G401.6 (cell line): ENCODE data around the gene SETD1B.

ENCODE experiments used
- FAIRE-seq: peaks from 2 replicates; lab custom pipeline; 2012; peaks lifted over from hg19 to GRCh38; lab: Jason Lieb, UNC

SETD1B gene

DNA sequence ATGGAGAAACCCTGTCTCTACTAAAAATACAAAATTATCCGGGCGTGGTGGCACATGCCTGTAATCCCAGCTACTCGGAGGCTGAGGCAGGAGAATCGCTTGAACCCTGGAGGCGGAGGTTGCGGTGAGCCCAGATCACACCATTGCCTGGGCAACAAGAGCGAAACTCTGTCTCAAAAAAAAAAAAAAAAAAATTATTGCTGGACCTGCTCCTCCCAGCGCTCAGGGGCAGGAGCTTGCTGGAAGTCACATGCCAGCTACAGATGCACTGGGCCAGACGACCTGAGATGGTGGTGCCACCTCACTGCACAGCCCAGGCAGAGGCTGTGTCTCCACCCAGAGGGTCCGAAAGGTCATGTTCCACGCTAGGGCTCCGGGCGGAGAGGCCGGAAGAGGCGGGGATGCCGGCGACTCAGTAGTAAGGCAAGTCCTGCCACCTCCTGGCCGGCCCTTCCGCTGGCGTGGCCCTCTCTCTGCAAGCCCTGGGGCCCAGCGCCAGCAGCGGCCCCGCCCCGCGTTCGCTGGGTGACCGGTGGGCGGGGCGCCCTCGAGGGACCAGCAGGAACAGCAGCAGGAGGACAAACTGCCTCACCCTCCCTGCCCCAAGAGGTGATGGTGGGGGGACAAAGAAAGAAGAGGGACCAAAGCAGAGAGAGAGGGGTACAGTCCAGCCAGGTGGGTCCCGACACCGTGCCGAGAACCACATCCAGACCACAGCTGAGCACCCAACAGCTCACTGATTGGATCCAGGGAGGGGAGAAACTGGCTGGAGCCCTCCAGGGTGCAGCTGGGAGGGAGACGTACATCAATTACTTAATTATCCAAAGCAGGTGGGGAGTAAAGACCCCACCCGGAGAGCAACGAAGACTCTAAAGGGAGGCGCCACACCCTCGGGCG lies 6.7 kb upstream of the SETD1B start:
- FAIRE-seq = peak; percentile 80

- no peak for FAIRE-seq
Observed at GRCh38 chr12:121797937-121798786, 5.6 kb upstream of the SETD1B start.

GRCh38 chr12:121798787-121799155 lies 5.0 kb upstream of the SETD1B start:
- no peak for FAIRE-seq

GRCh38 chr12:121799156-121799841 lies 4.5 kb upstream of the SETD1B start:
- peak; percentile 68 for FAIRE-seq

GRCh38 chr12:121799842-121800693 lies 3.7 kb upstream of the SETD1B start:
- FAIRE-seq = no peak

- no peak for FAIRE-seq
Observed at GRCh38 chr12:121800694-121801594, 2.9 kb upstream of the SETD1B start.

GRCh38 chr12:121801595-121802484 lies 2.0 kb upstream of the SETD1B start:
- no peak for FAIRE-seq

DNA sequence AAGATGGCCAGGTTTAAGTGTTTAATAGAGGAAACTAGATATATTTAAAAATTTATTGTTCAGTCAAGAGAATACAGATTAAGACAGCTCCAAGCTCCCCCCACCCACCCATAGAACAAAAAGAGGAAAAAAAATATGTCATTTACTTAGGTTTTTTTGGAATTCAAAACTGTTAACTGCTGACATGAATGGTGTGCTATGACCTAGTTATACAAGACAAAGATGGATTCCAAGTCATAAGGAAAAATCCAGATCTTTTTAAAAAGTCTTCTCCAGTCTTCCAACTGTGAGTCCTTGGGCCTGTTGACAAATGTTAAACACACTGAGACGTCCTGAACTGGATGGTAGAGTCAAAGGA lies 1.3 kb upstream of the SETD1B start:
- peak; percentile 17 for FAIRE-seq

DNA sequence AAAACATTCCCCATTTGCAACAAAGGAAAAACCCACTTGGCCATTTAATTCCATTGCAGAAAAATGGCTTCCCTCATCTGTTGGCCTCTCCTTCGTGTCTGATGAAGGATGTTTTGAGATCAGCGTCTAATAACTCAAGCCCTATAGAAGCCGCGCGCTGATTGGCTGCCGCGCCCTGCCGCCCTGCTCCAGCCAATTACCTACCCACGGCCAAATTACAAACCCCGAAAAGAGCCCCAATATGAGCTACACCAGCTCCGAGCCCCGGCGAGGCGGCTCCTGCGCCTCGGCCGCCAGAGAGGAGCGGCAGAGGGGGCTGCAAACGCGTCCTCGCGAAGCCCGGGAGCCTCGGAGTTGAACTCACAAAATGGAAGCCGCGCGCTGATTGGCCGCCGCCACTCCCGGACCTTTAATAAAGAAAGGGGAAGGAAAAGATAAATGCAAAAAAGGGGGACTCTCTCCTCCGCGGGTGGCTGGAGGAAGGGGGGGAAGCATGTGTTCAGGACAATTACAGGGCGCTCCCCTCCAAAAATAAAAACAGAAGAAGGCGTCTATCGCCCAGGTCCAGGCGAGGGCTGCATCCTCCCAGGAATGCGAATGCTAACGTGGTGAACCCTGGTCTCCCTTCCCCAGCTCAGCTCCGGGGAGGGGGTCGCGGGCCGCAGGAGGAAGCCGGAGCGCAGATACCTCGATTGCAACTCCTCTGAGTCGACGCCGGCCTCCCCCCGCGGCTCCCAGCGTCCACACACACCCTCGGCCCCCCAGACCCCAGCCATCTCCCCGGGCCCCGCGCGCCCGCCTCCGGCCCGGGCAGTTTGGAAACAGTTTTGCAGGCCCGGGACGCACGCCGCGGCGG lies 738 bp upstream of the SETD1B start:
- FAIRE-seq = peak; percentile 98

DNA sequence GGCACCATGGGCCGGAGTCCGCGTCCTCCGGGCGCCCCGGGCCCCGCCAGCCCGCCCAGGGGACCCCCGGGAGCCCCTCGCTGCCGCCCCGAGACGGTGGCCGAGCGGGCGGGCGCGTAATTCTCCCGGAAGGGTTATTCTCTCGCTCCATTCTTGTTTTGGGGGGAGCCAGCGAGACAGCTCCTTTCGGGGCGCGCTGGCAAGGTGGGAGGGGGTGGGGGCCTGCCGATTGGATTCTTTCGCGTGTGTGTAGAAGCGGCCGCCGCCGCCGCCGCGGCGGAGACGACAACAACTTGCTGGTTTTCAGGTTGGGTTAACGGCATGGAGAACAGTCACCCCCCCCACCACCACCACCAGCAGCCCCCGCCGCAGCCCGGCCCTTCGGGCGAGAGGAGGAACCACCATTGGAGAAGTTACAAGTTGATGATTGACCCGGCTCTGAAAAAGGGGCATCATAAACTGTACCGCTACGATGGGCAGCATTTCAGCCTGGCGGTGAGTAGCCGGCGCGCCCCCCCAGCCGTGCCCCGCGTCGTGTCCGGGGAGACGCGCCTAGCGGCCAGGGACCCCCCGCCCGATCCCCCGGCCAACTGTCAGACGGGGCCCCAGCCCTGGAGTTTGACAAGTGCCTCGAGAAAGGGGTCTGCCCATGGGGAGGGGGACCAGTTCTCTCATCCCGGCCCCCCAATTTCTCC lies 755 bp downstream of the SETD1B start:
- no peak for FAIRE-seq

DNA sequence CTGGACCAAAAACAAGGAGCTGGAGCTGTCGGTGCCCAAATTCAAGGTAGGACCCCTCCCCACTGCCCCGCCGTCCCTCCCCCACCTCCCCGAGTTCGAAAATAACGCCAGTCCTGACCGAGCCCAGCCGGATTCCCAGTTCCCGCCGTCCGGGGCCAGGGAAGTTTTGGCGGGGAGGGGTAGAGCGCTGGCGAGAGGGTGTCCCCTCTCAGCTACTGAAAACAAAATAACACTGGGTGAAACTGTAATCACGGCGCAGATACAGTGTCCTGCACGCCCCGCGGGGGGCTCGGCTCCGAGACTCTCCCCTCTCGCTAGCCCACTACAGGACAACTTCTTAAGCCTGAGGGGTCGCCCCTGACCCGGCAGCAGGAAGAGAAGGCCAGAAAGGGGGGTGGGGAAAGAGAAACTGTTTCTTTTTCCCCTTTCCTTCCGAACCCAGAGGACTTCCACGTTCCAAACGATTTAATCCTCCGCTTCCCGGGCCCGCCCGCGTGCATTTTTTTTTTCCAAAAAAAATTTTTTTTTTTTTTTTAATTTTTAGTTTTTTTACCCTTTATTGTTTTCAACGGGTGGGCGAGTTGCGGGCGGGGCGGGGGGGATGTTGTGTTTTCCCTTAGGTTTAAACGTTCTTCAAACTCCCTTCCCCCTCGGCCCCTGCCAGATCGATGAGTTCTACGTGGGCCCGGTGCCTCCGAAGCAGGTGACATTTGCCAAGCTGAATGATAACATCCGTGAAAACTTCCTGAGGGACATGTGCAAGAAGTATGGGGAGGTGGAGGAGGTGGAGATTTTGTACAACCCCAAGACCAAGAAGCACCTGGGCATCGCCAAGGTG lies 1.6 kb downstream of the SETD1B start:
- FAIRE-seq = no peak

DNA sequence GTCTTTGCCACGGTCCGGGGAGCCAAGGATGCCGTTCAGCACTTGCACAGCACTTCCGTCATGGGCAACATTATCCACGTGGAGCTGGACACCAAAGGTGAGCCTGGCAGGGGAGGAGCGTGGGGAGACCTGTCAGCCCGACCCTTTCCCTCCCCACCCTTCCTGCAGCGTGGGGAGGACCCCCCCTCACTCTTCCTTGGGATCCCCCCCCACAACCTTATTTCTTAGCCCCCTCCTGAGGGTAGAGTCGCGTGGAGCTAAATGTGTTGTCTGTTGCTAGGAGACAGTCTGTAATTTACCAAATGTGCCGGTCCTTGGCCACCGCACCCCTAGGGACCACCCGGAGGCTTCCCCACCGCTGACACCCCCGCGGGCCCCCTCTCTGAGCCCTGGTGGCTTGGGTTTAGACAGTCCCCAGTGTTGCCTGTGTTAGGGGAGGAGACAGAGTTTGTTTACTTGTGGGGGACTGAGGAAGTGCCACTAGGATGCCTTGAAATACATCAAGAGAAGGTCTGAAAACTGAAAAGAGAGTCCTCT lies 2.3 kb downstream of the SETD1B start:
- no peak for FAIRE-seq

DNA sequence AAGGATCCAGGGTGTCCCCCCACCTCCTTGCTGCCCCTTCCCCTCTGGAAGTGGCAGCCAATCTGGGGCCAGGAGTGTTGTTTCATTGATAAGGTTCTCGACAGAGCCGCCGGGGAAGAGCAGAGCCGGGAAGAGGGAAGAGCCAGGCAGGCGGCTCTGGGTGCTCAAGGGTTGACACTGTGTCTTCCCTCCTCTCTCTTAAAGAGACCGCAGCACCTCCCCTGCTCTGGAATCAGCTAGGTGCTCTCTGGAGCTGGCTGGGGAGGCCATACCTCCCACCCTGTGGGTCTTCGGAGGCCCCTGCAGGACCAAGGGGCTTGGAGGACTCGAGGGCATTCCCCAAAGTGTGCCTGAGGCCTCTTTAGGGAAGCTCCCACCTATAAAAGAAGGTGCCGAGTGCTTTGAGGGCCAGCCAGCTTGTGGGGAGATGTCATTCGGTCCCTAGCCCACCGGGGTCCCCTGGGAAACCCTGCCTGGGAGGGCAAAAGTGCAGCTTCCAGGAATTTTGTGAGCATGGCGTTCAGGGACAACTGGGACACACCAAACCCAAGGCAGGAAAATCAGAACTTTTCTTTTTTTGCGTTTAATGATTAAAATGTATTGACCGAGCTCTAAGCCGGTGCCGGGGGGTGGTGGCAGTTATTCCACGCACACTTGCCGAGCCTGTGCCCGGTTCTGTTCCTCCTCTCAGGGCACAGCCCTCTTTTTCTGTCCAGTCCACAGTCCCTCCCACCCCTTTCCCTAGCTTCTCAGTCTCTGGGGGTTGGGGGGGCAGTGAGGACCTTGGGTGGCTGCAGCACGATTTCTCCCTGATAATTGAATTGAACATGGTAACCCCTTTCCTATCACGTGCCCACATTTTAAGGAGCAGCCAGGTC lies 3.0 kb downstream of the SETD1B start:
- FAIRE-seq = no peak

- FAIRE-seq = no peak
Observed at GRCh38 chr12:121807642-121808347, 4.0 kb downstream of the SETD1B start.

DNA sequence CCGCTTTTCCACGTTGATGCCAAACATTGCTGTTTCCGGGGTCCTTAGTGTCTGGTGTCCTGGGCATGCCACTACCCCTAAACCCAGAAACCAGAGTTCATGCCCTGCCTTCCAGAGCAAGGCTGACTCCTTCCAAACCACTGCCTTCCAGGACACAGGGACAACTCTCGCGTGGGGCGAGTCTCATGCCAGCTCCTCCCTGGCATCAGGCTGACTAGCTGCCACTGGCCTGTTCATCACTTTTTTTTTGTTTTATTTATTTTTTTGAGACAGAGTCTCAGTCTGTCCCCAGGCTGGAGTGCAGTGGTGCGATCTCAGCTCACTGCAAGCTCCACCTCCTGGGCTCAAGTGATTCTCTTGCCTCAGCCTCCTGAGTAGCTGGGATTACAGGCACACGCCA lies 4.8 kb downstream of the SETD1B start:
- no peak for FAIRE-seq
